ENCODE data around the gene CCDC148.
"Not testable (repeated sequence)": the region's sequence is repeated elsewhere in the genome, so short reads cannot be mapped to it uniquely, and the experiment has no call there.

The CCDC148 gene

GRCh38 chr2:158273791-158274190 lies 182.8 kb downstream of the CCDC148 start:
- no peak for DNase-seq

DNA sequence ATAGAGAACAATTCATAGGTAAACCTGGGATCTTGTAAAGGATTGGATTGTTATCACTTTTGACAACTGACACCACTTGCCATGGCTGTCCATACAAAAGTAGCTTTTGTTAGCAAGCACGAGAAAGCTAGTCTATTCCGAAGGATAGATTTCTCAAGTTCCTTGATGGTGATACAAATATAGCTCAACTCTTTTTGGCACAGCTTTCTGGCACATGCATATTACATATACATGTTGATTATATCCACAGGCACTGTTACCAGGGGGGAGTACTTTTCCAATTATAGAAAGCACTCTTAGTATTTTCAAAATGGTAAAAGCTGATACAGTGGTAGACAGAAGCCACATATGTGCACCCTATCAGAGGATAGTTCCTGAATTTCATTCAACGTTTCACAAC lies 186.0 kb downstream of the CCDC148 start:
- no peak for DNase-seq

GRCh38 chr2:158269143-158269542 lies 187.4 kb downstream of the CCDC148 start:
- DNase-seq = no peak

- no peak for DNase-seq
These were observed 190.4 kb downstream of the CCDC148 start for GRCh38 chr2:158266111-158266510.

DNA sequence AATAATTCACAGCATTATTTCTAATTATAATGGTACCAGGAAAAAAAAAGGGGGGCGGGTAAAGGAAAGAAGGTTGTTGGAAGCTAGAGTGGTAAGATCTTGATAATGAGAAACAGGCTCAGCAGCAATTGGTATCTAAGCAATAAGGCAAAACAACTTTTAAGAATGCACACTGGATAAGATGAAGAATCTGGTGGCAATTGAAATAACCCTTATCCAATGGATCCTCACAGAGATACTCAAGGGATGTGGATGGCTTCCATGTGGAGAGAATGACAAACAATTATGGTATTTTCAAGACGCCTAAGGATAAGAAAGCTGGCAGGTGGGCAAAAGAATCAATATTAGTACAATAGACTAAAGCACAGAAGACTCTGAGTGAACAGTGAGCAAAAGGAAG lies 201.3 kb downstream of the CCDC148 start:
- DNase-seq = no peak

GRCh38 chr2:158253170-158253569 lies 203.4 kb downstream of the CCDC148 start:
- DNase-seq = no peak

DNA sequence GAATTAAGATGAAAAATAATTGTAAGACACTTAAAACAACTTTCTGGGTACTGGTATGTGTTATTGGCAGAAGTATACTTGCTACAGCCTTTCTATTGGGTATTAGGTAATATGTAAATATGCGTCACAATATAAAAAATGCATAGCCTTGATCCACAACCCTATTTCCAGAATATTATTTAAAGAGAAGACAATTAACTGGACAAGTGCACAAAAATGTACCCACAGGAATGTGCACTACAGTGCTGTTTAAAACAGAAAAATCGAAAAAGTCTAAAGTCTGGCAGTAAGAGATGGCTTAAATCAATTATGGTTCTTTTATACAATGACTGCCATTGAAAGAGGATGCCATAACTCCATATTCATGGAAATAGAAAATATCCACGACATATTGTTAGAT lies 205.2 kb downstream of the CCDC148 start:
- DNase-seq = no peak

- no peak for DNase-seq
These were observed 213.2 kb downstream of the CCDC148 start for GRCh38 chr2:158243392-158243791.

- DNase-seq = no peak
These were observed 214.3 kb downstream of the CCDC148 start for GRCh38 chr2:158242280-158242679.

- peak in 1 of 2 experiments; percentile 5 for DNase-seq
These were observed 215.6 kb downstream of the CCDC148 start for GRCh38 chr2:158240975-158241374.

DNA sequence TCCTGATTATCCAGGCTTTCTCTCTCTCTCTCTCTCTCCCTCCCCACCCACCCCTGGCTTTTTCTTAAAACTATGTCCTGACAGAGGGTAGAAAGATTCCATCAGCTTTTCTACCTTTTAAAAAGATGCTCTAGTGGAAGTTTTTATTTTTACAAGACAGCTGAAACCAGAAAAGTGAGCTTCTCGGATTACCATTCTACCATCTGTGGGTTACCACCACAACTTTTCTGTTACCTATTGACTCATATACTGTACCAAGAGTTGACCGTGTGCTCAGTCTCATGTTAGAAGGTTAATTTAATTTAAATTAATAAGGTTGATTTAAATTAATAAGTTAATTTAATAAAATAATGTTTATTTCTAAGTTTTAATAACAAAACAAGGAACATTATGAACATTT lies 217.3 kb downstream of the CCDC148 start:
- DNase-seq = peak in 1 of 2 experiments; percentile 3

DNA sequence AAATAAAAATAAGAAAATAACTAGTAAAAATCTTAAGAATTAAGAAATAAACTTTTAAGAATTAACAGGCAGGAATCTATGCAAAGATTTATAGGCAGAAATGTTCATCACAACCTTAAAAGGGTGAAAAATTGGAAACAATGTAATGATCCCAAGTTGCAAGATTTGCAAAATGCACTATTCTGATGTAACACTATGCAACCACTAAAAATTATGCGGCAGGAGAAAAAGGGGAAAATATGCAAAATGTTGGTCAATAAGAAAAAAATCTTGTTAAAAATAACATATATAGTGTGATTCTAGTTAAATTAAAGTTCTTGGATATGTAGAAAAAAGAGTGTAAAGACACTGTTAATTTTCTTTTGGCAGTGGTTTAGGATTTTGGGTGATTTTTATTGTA lies 222.1 kb downstream of the CCDC148 start:
- DNase-seq = no peak

GRCh38 chr2:158232476-158232875 lies 224.1 kb downstream of the CCDC148 start:
- DNase-seq = no peak

GRCh38 chr2:158228943-158229508 lies 227.5 kb downstream of the CCDC148 start:
- DNase-seq = no peak

DNA sequence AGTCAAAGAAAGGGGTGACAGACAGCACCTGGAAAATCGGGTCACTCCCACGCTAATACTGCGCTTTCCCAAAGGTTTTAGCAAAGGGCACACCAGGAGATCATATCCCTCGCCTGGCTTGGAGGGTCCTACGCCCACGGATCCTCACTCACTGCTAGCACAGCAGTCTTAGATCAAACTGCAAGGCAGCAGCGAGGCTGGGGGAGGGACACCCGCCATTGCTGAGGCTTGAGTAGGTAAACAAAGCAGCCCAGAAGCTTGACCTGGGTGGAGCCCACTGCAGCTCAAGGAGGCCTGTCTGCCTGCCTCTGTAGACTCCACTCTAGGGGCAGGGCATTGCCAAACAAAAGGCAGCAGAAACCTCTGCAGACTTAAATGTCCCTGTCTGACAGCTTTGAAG lies 233.5 kb downstream of the CCDC148 start:
- not testable (repeated sequence) for DNase-seq

DNA sequence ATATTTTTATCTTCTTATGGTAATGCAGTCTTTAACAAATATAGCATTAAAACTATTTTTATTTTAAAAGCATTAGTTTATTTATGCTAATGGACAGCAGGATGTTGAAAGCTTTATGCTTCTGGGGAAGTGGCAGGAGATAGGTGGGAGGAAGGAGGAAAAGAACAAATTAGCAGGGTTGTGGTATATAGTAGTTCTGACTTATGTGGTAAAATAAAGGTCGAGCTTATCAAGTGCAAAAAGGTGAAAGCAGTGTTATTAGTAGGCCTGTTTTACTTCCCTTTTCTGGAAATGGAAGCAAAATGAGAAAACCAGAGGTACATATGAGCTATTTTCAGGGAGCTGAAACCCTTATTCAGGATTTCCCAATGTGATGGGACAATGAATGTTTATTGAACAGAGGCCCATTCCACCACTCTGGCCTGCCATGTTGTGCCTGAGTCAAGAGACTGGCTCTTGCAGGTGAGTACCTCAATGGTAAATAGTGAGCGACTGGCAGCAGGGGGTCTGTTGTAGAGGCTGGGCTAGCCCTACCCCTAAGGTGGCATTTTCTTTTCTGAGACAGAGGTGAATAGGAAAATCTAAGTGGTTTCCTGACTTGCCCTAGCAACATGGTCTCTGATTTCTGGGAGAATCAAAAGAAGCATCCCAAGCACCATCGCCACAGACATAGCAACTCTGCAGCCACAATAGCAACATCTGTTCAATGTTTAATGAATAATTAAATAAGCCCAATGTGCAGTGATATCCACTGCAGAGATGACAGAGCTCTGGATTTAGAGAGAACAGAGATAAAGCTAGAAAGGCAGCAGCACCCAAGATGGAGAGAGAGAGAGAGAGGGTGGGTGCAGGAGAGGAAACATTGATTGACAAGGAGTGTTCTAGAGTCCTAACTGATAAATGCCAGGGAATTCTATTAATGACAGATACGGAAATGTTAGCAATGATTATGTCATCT lies 235.2 kb downstream of the CCDC148 start:
- DNase-seq = no peak

- DNase-seq = no peak
These were observed 239.0 kb downstream of the CCDC148 start for GRCh38 chr2:158217593-158217992.

DNA sequence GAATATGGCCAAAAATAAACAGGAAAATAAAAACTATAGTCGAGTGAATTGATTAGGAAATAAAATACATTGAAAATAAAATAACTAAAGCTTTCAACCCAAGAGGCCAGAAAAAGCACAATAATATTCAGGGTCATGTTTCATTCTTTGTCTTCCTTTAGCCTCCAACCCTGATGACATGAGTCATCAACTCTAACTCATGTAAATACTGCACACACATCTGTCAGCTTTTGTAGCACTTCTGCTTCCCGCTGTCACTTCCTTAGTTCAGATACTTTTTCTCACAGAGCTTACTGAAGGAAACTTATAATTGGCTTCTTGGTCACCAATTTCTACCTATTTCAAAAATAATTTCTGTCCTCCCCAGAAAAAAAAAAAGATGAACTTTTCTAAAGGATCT lies 242.1 kb downstream of the CCDC148 start:
- no peak for DNase-seq

DNA sequence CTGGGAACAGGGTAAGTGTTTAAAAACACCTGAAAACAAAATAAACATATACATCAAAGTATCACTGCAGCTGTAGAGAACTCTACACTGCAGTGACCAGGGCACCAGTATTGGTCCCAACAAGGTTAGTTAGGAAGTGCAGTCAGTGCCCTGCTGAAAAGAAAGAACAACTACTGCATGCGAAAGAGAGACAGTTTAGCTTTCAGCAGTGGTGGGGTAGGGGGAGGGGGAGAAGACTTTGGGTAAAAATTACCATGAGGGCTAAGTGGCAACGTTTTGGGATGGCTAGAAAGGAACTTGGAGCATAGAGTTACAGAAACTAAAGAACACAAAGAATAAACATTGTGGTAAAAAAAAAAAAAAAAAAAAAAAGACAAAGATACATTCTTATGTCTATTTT lies 242.8 kb downstream of the CCDC148 start:
- no peak for DNase-seq

DNA sequence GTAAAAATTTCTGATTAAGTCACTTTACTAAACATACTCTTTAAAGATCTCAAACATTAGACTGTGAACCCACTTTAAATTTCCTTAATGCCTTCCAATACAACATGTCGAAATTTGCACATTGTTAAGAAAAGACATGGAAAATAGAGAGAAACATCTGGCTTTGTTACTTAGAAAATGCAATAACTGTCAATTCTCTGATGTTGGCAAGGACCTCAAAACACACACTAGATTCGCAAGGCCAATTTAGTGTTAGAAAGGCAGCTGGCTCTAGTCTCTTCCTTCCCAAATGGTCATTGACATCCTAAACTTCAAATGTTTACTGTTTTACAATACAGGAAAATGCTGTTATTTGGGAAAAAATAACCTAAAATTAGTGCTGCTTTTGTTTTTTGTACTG lies 244.3 kb downstream of the CCDC148 start:
- no peak for DNase-seq

GRCh38 chr2:158211502-158211901 lies 245.1 kb downstream of the CCDC148 start:
- DNase-seq = no peak

- DNase-seq = no peak
These were observed 249.2 kb downstream of the CCDC148 start for GRCh38 chr2:158207354-158207753.

DNA sequence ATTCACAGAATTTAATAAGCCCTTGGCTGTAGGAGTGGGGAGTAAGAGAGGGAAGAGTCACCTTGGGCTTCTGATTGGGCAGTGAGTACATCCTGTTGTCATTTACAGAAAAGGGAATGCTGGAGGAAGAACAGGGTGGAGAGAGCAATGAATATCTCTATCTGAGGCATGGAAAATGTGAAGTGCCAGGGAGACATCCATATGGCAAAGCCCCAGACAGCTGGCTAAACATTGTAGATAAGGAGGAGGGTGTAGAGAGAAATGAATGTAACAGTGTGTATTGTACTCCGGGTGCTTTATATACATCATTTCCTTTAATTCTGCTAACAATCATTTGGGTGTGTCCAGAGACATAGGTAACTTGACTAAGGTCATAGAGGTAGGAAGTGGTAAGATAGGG lies 251.3 kb downstream of the CCDC148 start:
- DNase-seq = no peak

GRCh38 chr2:158204741-158205165 lies 251.8 kb downstream of the CCDC148 start:
- DNase-seq = no peak
